NB4 (cell line): ENCODE results near the gene CHRNA1.

Source experiments
- POLR2A ChIP-seq: IDR thresholded peaks from 2 replicates; pipeline ENCODE4 v1.6.1; 2011; ENCODE audit warnings: mild to moderate bottlenecking; ENCODE audit not compliant: insufficient read length; ENCODE audit errors: extremely low read depth
- TF ChIP-seq, protein P1 (sequence below): IDR thresholded peaks from one replicate; pipeline ENCODE4 v1.5.1; 2012; ENCODE audit warnings: low read depth, low read length
- TF ChIP-seq, protein P2 (sequence below): IDR thresholded peaks from 2 replicates; pipeline ENCODE4 v1.6.1; 2011; ENCODE audit warnings: low read depth, low read length

DNA sequence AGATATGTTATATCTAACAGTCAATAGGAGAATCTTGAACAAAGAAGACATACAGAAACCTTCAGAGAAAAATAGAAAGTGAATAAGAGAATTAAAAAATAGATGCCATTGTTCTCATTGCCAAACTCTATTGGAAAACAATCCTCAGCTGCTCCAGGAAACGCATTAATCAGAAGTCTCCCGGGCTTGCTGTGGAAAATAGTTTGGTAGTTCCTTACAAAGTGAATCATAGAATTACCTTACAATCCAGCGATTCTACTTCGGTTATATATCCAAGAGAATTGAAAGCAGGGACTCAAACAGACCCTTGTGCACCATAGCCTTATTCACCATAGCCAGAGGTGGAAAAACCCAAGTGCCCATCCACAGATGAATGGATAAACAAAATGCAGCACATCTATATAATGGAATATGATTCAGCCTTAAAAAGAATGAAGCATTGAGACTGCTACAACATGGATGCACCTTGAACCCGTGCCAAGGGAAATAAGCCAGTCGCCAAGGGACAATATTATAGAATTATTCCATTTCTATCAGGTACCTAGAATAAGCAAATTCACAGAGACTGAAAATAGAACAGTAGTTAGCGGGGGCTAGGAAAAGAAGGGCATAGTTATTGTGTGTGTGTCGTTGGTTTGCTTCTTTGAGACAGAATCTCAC lies 21.9 kb upstream of the CHRNA1 start:
- TF ChIP-seq, protein P1, sequence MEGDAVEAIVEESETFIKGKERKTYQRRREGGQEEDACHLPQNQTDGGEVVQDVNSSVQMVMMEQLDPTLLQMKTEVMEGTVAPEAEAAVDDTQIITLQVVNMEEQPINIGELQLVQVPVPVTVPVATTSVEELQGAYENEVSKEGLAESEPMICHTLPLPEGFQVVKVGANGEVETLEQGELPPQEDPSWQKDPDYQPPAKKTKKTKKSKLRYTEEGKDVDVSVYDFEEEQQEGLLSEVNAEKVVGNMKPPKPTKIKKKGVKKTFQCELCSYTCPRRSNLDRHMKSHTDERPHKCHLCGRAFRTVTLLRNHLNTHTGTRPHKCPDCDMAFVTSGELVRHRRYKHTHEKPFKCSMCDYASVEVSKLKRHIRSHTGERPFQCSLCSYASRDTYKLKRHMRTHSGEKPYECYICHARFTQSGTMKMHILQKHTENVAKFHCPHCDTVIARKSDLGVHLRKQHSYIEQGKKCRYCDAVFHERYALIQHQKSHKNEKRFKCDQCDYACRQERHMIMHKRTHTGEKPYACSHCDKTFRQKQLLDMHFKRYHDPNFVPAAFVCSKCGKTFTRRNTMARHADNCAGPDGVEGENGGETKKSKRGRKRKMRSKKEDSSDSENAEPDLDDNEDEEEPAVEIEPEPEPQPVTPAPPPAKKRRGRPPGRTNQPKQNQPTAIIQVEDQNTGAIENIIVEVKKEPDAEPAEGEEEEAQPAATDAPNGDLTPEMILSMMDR, result no peak
- TF ChIP-seq POLR2A, result no peak
- TF ChIP-seq, protein P2, sequence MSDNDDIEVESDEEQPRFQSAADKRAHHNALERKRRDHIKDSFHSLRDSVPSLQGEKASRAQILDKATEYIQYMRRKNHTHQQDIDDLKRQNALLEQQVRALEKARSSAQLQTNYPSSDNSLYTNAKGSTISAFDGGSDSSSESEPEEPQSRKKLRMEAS, result no peak
